IPS-NIHi7 (cell line): Measurements from ENCODE around the gene PARD3B.

Experiments used
- DNase-seq: peaks from one replicate; pipeline ENCODE4 v3.0.0; 2012; ENCODE audit warnings: mixed read lengths; ENCODE audit errors: extremely low spot score

Gene PARD3B

DNA sequence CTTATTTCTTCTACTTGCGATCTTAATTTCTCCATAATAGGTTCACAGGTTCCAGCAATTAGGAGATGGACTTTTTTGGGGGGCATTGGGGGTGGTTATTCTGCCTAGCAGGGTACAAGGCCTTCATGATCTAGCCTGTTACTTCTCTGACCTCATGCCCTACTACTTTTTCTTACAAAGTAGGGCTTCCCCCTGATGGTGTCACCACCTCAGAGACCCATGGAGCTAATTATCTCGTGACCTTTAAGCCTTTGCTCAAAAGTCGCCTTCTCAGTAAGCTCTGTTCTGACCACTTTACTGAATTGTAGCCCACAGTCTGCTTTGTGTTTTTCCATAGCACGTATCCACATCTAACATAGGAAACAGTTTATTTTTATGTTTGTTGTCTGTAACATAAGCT lies 458.0 kb downstream of the PARD3B start:
- DNase-seq = no peak

GRCh38 chr2:205010196-205010595 lies 464.9 kb downstream of the PARD3B start:
- DNase-seq = no peak

- DNase-seq = no peak
These were observed 465.8 kb downstream of the PARD3B start for GRCh38 chr2:205011031-205011430.

DNA sequence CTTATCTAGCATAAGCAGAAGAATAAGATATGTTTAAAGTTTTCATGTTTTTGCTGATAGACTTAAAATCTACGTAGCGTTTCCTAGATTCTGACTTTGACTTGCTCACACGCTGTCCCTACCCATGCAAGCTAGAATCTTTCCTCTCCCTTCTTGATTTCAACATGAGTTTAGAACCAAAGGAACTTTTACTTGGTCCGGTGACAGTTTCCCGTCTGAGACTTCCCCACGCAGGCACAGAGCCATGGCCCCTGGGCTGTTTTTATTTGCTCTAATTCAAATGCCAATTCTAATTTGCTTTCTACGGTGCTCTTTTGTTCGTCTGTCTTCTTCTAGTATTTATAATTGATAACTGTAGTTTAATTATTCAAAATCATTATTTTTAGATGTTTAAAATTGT lies 467.7 kb downstream of the PARD3B start:
- no peak for DNase-seq

GRCh38 chr2:205013586-205013985 lies 468.3 kb downstream of the PARD3B start:
- DNase-seq = no peak

DNA sequence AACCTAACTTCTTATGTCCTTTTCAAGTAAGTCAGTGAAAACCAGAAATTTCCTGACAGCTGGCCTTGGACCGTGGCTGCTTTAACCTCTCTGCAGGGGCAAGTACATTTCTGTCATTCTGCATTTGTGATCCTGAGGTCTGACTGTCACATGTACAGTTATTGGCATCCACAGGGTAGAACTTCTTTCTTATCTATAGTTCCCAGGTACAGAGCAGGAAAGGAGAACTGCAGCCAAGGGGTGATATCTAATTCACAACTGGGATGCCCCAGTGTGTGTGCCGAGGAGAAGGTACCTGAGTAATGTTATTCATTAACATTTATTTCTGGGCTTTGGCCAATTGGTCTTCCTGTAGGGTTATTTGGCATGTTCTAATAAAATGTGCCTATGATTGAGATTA lies 468.9 kb downstream of the PARD3B start:
- DNase-seq = no peak

- DNase-seq = no peak
These were observed 472.1 kb downstream of the PARD3B start for GRCh38 chr2:205017381-205017780.

- DNase-seq = no peak
These were observed 472.6 kb downstream of the PARD3B start for GRCh38 chr2:205017912-205018311.

- DNase-seq = no peak
These were observed 475.4 kb downstream of the PARD3B start for GRCh38 chr2:205020673-205021072.

DNA sequence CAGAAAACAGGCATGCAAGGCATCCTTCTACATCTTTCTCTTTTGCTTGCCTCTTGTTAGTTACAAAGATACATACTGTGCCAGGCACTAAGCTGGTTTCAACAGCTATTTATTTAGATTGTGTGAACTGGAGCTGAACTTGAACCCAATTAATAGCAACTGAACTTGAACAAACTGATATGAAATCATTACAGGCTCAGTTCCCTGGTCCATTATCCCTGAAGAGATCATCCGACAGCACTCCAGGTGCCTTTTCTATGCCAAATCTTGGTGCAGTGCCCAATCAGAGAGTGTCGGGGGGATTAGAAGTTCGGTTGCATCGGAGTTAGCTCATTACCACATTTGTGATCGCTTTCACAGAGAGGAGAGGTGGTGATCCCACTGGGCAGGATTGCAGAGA lies 477.6 kb downstream of the PARD3B start:
- DNase-seq = no peak

GRCh38 chr2:205024822-205025518 lies 479.7 kb downstream of the PARD3B start:
- peak; percentile 32 for DNase-seq

DNA sequence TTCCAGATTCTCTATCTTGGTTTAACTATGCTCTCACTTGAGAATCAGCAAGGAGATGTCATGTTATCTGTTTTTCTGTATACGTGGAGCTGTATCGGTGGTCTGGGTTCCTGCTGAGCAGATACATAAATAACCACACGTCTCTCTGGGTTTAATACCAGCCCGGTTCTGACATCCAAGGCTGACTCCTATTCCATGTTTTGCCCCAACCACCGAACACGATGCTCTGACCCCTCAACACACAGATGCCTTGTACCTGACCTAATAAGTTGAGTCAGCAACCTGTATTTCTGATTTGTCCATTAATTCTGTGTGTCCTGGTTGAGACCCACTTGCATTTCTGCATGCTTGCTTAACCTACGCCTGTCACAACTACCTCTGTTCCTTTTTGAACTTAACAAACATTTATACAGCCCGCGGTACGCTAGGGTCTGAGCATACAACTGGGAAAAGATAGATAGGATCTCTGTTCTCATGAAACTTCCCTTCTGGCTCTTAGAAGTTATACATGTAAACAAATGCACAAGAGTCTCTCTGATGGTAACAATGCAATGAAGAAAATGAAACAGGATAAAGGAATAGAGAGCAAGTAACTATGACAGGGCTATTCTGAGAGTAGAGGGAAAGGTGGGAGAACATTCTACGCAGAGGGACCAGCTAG lies 480.4 kb downstream of the PARD3B start:
- no peak for DNase-seq

- no peak for DNase-seq
These were observed 485.4 kb downstream of the PARD3B start for GRCh38 chr2:205030695-205031094.

GRCh38 chr2:205032093-205032551 lies 486.8 kb downstream of the PARD3B start:
- no peak for DNase-seq

DNA sequence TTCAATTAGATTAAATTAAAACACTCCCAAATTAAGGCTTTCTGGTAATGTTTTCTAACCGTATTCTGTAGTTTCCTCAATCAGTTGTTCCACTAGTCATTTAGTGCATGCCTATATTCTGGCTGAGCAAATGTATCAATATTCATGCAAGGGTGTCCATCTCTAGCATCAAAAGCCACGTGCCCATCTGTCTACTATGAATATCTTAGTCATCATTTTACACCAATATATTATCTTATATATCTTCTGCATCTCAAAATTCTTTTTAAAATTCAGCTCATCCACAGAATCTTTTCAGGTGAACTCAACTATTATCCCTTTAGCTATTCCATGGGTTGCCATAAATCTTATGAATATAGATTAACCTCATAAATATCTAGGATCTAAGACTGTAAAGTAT lies 488.2 kb downstream of the PARD3B start:
- no peak for DNase-seq

DNA sequence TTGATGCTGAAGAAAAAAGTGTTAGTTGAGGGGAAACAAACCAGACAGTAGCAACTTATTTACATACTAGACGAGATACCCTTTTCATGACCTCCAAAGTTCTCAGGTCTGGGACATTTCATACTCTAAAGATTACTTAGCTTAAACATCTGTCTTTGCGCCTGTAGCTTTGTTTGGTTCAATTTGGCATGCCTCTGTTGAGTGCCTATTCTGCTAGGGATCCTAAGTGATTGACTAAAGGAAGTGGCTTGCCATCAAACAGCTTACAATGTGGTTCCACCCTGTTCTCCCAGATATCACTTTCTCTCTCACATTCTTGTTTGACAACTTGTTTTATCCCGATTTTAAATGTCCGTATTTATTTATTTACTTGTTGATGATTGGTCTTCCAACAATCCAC lies 488.8 kb downstream of the PARD3B start:
- DNase-seq = no peak

DNA sequence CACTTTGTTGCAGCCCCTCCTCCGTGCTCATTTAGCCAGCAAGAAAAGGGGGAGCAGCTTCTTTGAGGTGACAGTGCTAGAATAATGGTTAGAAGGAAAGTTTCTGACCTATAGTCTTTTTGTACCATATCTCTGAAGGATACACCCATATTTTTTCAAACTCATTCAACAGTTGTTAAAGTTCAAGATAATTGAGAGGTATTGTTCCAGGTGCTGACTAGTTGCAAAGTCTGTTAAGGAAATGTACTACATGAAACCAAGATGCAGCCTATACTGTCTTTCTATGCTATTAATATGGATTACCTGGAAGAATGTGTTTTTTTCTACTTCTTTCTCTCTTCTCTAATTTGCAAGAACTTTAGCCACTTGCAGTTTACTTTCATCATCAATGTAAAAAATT lies 495.0 kb downstream of the PARD3B start:
- no peak for DNase-seq

GRCh38 chr2:205041472-205042130 lies 496.3 kb downstream of the PARD3B start:
- no peak for DNase-seq

GRCh38 chr2:205043285-205043684 lies 498.0 kb downstream of the PARD3B start:
- DNase-seq = no peak

DNA sequence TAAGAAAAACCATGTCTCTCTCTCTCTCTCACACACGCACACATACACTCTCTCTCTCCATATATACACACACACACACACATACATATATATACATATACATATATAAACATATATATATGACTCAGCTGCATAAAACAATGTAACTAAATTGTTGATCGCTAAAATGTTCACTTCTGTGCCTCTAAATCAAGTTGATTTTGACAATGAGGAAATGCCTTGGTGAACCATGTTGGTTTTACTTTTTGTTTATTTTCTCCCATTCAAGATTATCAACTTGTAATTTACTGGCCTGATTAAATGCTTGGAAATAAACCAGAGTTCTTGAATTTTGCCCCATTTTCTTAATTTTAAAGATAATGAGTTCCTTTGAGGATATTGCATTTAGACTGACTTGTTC lies 500.4 kb downstream of the PARD3B start:
- no peak for DNase-seq

- DNase-seq = peak; percentile 70
These were observed 502.1 kb downstream of the PARD3B start for GRCh38 chr2:205047273-205047839.

- no peak for DNase-seq
These were observed 506.1 kb downstream of the PARD3B start for GRCh38 chr2:205051417-205051816.

DNA sequence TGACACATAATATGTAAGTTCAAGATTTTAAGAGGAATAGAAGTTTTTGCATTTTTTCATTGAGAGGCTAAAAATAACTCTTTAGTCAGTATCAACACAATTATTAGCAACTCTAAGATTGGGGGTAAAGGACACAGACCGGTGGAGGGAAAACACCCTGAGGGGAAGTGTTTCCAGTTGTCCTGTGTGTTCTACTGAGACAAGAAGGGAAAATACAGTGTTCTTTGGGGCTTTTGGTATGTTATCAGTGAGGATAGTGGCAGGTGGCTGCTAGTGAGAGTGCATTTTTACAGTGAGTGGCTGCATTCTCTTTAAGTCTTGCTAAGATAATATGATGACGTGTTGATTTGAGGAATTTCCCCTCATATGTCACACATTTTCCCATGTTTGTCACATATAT lies 507.5 kb downstream of the PARD3B start:
- DNase-seq = no peak
